Left lung (tissue), 10 donors: ENCODE data around the gene LINC00305. TPM values are rescaled to one million over a fixed set of nuclear protein-coding genes. Genes with fewer than 3 reads are reported as not detected.

ENCODE experiments used
- ATAC-seq: fragments of 200-7000 bp; cut with Tn5 transposase; one replicate; pipeline ENCODE4 v1.9.1; 2020; ENCODE audit warnings: moderate library complexity
- DNase-seq, 4 donors: peaks; one replicate each; pipeline ENCODE4 v3.0.0-alpha.2; 2013 to 2020
- H3K27ac ChIP-seq, 2 donors: fragments of 200-600 bp; sonication (generic) in 1 of 2; one replicate each; pipeline versions ENCODE4 v1.5.0 to v1.8.0; 2020 to 2021
- H3K27me3 ChIP-seq, 2 donors: fragments of 200-600 bp; sonication (generic) in 1 of 2; one replicate each; pipeline versions ENCODE4 v1.5.0 to v1.8.0; 2020 to 2021
- H3K36me3 ChIP-seq, 2 donors: fragments of 200-600 bp; sonication (generic) in 1 of 2; one replicate each; pipeline versions ENCODE4 v1.5.0 to v1.8.0; 2020 to 2021
- H3K4me1 ChIP-seq, 2 donors: fragments of 200-600 bp; one replicate each; pipeline ENCODE4 v1.8.0; 2021
- H3K4me3 ChIP-seq, 2 donors: fragments of 200-600 bp; sonication (generic) in 1 of 2; one replicate each; pipeline versions ENCODE4 v1.5.0 to v1.8.0; 2020 to 2021; ENCODE audit warnings: mild to moderate bottlenecking in 1 of 2
- H3K9me3 ChIP-seq, 2 donors: fragments of 200-600 bp; sonication (generic) in 1 of 2; one replicate each; pipeline versions ENCODE4 v1.5.0 to v1.8.0; 2020 to 2021
- CTCF ChIP-seq, 2 donors: fragments of 200-600 bp; sonication (generic) in 1 of 2; IDR thresholded peaks; one replicate each; pipeline versions ENCODE4 v1.5.0 to v1.8.0; 2021; ENCODE audit warnings: antibody characterized with exemption in 2 of 2
- intact Hi-C, 2 donors: fragments of 100-400 bp; cut with DNase I; formaldehyde crosslinking; loops; one replicate each; pipeline versions ENCODE4 v1.11.2 to v1.14.2; 2022
- polyA plus RNA-seq, 6 donors: library from polyadenylated mRNA; unstranded; fragments of 120-200 nt; gene quantifications; one replicate each; pipeline ENCODE4 v1.2.1, GENCODE V29; 2013; ENCODE audit not compliant: insufficient read length in 6 of 6
- total RNA-seq, 2 donors: library from RNA; stranded (reverse); fragmentation: NEBNext Ultra II Directional; extraction: Animal tissue kit (Norgen Biotek cat#: 25700); gene quantifications; one replicate each; pipeline ENCODE4 v1.2.1, GENCODE V29; 2021
- donor health status: DM: no; HTN: yes; CAD: no.
- donor health status: DM: no; HTN: no; CAD: no.

Gene LINC00305
- total and polyA plus RNA-seq, 8 donors, result 0.15 to 1.0 TPM; not detected in 6

GRCh38 chr18:64032312-64032711 lies 116.6 kb downstream of the LINC00305 start:
- H3K36me3 ChIP-seq, result no peaks in the 10 kb centered on the region
- no peak for TF ChIP-seq CTCF (IDR thresholded peaks at IDR 0.05)
- H3K9me3 ChIP-seq, result no peaks in the 10 kb centered on the region
- H3K4me3 ChIP-seq, result no peak overlapping the region
- no peak for DNase-seq
- intact Hi-C loops, result no loop called here
- H3K27me3 ChIP-seq, result no peaks in the 10 kb centered on the region
- no peaks in the 10 kb centered on the region for H3K4me1 ChIP-seq
- ATAC-seq, result no peak
- no peak overlapping the region for H3K27ac ChIP-seq

GRCh38 chr18:64031411-64031810 lies 117.5 kb downstream of the LINC00305 start:
- H3K36me3 ChIP-seq, result no peaks in the 10 kb centered on the region

More at GRCh38 chr18:64031411-64031810, 117.5 kb downstream of the LINC00305 start:
- DNase-seq, result no peak
- no peaks in the 10 kb centered on the region for H3K9me3 ChIP-seq
- intact Hi-C loops, result no loop called here
- no peak overlapping the region for H3K27ac ChIP-seq
- H3K4me3 ChIP-seq, result no peak overlapping the region
- H3K27me3 ChIP-seq, result no peaks in the 10 kb centered on the region
- no peak for TF ChIP-seq CTCF (IDR thresholded peaks at IDR 0.05)
- ATAC-seq, result no peak
- no peaks in the 10 kb centered on the region for H3K4me1 ChIP-seq

Other genes with a start within 250 kb of the LINC00305 start
- gene SERPINB10, start 241.1 kb downstream of the LINC00305 start, total RNA-seq, result under 1 TPM in 1 of 2 donors, not detected in 1; 0.58 TPM
- gene SERPINB10, start 241.1 kb downstream of the LINC00305 start, polyA plus RNA-seq, result under 1 TPM; 0.10 to 0.48 (median 0.29) TPM
- 10 to 100 TPM in 1 of 2 donors, 1 to 10 TPM in 1; 4.7 to 10.8 TPM for gene HMSD, start 199.8 kb downstream of the LINC00305 start, total RNA-seq
- 1 to 10 TPM in 5 of 6 donors, under 1 TPM in 1; 0.63 to 2.7 (median 1.4) TPM for gene HMSD, start 199.8 kb downstream of the LINC00305 start, polyA plus RNA-seq
- 10 to 100 TPM; 16.9 to 26.7 TPM for gene SERPINB8, start 179.0 kb downstream of the LINC00305 start, total RNA-seq
- 1 to 10 TPM; 3.3 to 4.9 (median 3.6) TPM for gene SERPINB8, start 179.0 kb downstream of the LINC00305 start, polyA plus RNA-seq